HepG2 (cell line): ENCODE results near the gene TEX19. TPM values are rescaled to one million over a fixed set of nuclear protein-coding genes. Genes with fewer than 3 reads are reported as not detected.

Experiments
- CEBPG ChIP-seq: IDR thresholded peaks from 2 replicates; pipeline ENCODE4 v1.6.1; 2016
- CSRNP2 ChIP-seq: sonication (generic); formaldehyde crosslinking; conservative IDR thresholded peaks from 2 replicates; pipeline ENCODE4 v1.8.0; 2022; ENCODE audit warnings: low read depth, missing genetic modification reagents
- FOXJ3 ChIP-seq: sonication (generic); formaldehyde crosslinking; IDR thresholded peaks from 2 replicates; pipeline ENCODE4 v1.4.0; 2020; ENCODE audit warnings: missing genetic modification reagents, mild to moderate bottlenecking, borderline replicate concordance
- HIVEP1 ChIP-seq: sonication (generic); formaldehyde crosslinking; IDR thresholded peaks from 2 replicates; pipeline ENCODE4 v1.4.0; 2020; ENCODE audit warnings: mild to moderate bottlenecking, missing genetic modification reagents
- IRF2 ChIP-seq: IDR thresholded peaks from 2 replicates; pipeline ENCODE4 v1.6.1; 2018; ENCODE audit warnings: missing genetic modification reagents, missing compliant biosample characterization
- JDP2 ChIP-seq: sonication (generic); formaldehyde crosslinking; IDR thresholded peaks from 2 replicates; pipeline ENCODE4 v1.8.1; 2022; ENCODE audit warnings: missing genetic modification reagents, borderline replicate concordance
- MEF2D ChIP-seq: sonication (generic); formaldehyde crosslinking; IDR thresholded peaks from 2 replicates; pipeline ENCODE4 v1.5.1; 2020; ENCODE audit warnings: mild to moderate bottlenecking, missing genetic modification reagents
- MYC ChIP-seq: sonication (generic); formaldehyde crosslinking; IDR thresholded peaks from 2 replicates; pipeline ENCODE4 v1.9.0; 2021; ENCODE audit warnings: missing genetic modification reagents, borderline replicate concordance
- PATZ1 ChIP-seq: sonication (generic); formaldehyde crosslinking; IDR thresholded peaks from 2 replicates; pipeline ENCODE4 v1.4.0; 2020; ENCODE audit warnings: missing genetic modification reagents
- PAX8 ChIP-seq: sonication (generic); formaldehyde crosslinking; IDR thresholded peaks from 2 replicates; pipeline ENCODE4 v1.8.0; 2022; ENCODE audit warnings: mild to moderate bottlenecking, missing genetic modification reagents, borderline replicate concordance
- SP1 ChIP-seq, 2 experiments: fragments of 450-650 bp in 1 of 2; sonication (generic) in 1 of 2; formaldehyde crosslinking in 1 of 2; IDR thresholded peaks; 2 replicates each; pipeline versions ENCODE4 v1.4.0 to v1.6.1; 2016 to 2020; ENCODE audit warnings: missing genetic modification reagents in 1 of 2
- ZBTB21 ChIP-seq: sonication (generic); formaldehyde crosslinking; IDR thresholded peaks from 2 replicates; pipeline ENCODE4 v1.4.0; 2020; ENCODE audit warnings: missing genetic modification reagents
- ZFP36 ChIP-seq: fragments of 150-350 bp; IDR thresholded peaks from 2 replicates; pipeline ENCODE4 v1.6.1; 2018; ENCODE audit warnings: borderline replicate concordance, low read length, low read depth; ENCODE audit not compliant: partially characterized antibody
- ZFP91 ChIP-seq: sonication (generic); formaldehyde crosslinking; IDR thresholded peaks from 2 replicates; pipeline ENCODE4 v1.9.0; 2022; ENCODE audit warnings: missing genetic modification reagents, mild to moderate bottlenecking, borderline replicate concordance
- ZFYVE20 ChIP-seq: sonication (generic); formaldehyde crosslinking; IDR thresholded peaks from 2 replicates; pipeline ENCODE4 v1.8.0; 2023; ENCODE audit warnings: low read depth, mild to moderate bottlenecking, moderate library complexity, missing genetic modification reagents, borderline replicate concordance
- ZNF160 ChIP-seq: sonication (generic); formaldehyde crosslinking; IDR thresholded peaks from 2 replicates; pipeline ENCODE4 v1.8.0; 2022; ENCODE audit warnings: mild to moderate bottlenecking, inconsistent platforms, missing genetic modification reagents
- ZNF224 ChIP-seq: sonication (generic); formaldehyde crosslinking; IDR thresholded peaks from 2 replicates; pipeline ENCODE4 v1.5.0; 2020; ENCODE audit warnings: mild to moderate bottlenecking, missing genetic modification reagents
- ZNF292 ChIP-seq: sonication (generic); formaldehyde crosslinking; IDR thresholded peaks from 2 replicates; pipeline ENCODE4 v1.8.1; 2022; ENCODE audit warnings: mild to moderate bottlenecking, low read depth, missing genetic modification reagents, borderline replicate concordance
- ZNF501 ChIP-seq: sonication (generic); formaldehyde crosslinking; IDR thresholded peaks from 2 replicates; pipeline ENCODE4 v1.5.1; 2020; ENCODE audit warnings: mild to moderate bottlenecking, moderate library complexity, missing genetic modification reagents
- polyA plus RNA-seq, 8 experiments: library from polyadenylated mRNA; depleted of rRNA in 3 of 8; stranded (reverse) in 7 of 8; unstranded in 1 of 8; fragments of >200 nt; fragmentation: Illumina TruSeq in 4 of 8; extraction: Trizol in 4 of 8; gene quantifications; 2 replicates each; pipeline versions ENCODE4 v1.2.1 to v1.2.3, GENCODE V29; 2011 to 2016; ENCODE audit warnings: low read depth in 4 of 8, missing spikeins in 1 of 8, mixed read lengths in 1 of 8; ENCODE audit not compliant: insufficient read depth in 1 of 8
- total RNA-seq, 5 experiments: library from RNA; depleted of rRNA; stranded (reverse); fragments of >200 nt; fragmentation: Illumina TruSeq; extraction: Trizol; gene quantifications; 2 replicates each; pipeline ENCODE4 v1.2.3, GENCODE V29; 2016; ENCODE audit warnings: low read depth in 1 of 5

The TEX19 gene
- total and polyA plus RNA-seq, 2 of the 13 experiments (the other 11 are each of a cell fraction or from before 2014, with no cell fraction given): 1.3 to 6.0 TPM

- TF ChIP-seq ZFYVE20 (no peak), MYC (peak; percentile 62; the same call in 1 of the 2 replicates), ZNF224 (CRISPR knock-in tag) (no peak), HIVEP1 (CRISPR knock-in tag) (peak; percentile 44), ZNF160 (CRISPR knock-in tag) (no peak), CEBPG (CRISPR knock-in tag) (no peak; the same call in 1 of the 2 replicates), SP1 (IDR thresholded peaks at IDR 0.05) (no peak), SP1 (CRISPR knock-in tag; IDR thresholded peaks at IDR 0.05) (no peak; the same call in 1 of the 2 replicates), JDP2 (CRISPR knock-in tag) (no peak), PAX8 (CRISPR knock-in tag) (0 out of 2 replicates have a peak, but pooled peaks have one; percentile 33), MEF2D (no peak), IRF2 (peak; percentile 84; the same call in 1 of the 2 replicates), ZFP36 (no peak), FOXJ3 (CRISPR knock-in tag) (no peak), ZNF501 (peak; percentile 91), PATZ1 (CRISPR knock-in tag) (peak; percentile 36; the same call in 1 of the 2 replicates), ZFP91 (CRISPR knock-in tag) (peak; percentile 80; the same call in 1 of the 2 replicates), ZNF292 (CRISPR knock-in tag) (peak; percentile 57; the same call in 1 of the 2 replicates), CSRNP2 (CRISPR knock-in tag) (no peak), ZBTB21 (CRISPR knock-in tag) (no peak)
These were observed 7.1 kb upstream of the TEX19 start (continued) for GRCh38 chr17:82351713-82352488.
